BJ (cell line): ENCODE results near the gene DBNDD1. TPM values are rescaled to one million over a fixed set of nuclear protein-coding genes. Genes with fewer than 3 reads are reported as not detected.

ENCODE experiments used
- CTCF ChIA-PET: fragments of 350-600 bp; formaldehyde crosslinking; extraction: SDS; loops from one replicate; lab custom pipeline; 2021; ENCODE audit warnings: antibody characterized with exemption, inconsistent platforms; lab: Yijun Ruan, JAX
- POLR2A ChIA-PET: fragments of 300-600 bp; sonication (Branson Sonifier 250); formaldehyde crosslinking; extraction: SDS; loops from one replicate; lab custom pipeline; 2021; ENCODE audit warnings: antibody characterized with exemption; lab: Charles Lee
- DNase-seq: peaks from one replicate; pipeline ENCODE4 v3.0.0-alpha.2; 2011; ENCODE audit warnings: low read depth
- H3K27me3 ChIP-seq: 2 replicates; pipeline ENCODE4 v1.6.0; 2011; ENCODE audit warnings: low read length; ENCODE audit not compliant: control insufficient read depth, insufficient read depth
- H3K36me3 ChIP-seq: 2 replicates; pipeline ENCODE4 v1.5.1; 2011; ENCODE audit warnings: low read length; ENCODE audit not compliant: control insufficient read depth, insufficient read depth
- H3K4me3 ChIP-seq: 2 replicates; pipeline ENCODE4 v1.5.1; 2011; ENCODE audit warnings: low read depth, mild to moderate bottlenecking, control low read depth, low read length
- CTCF ChIP-seq: IDR thresholded peaks from 2 replicates; pipeline ENCODE4 v1.5.1; 2011; ENCODE audit warnings: low read depth, mild to moderate bottlenecking, control low read depth, inconsistent platforms, low read length, moderate library complexity; ENCODE audit not compliant: insufficient read depth
- polyA plus RNA-seq: library from polyadenylated mRNA; depleted of rRNA; stranded (reverse); fragments of >200 nt; gene quantifications from 2 replicates; pipeline ENCODE4 v1.2.3, GENCODE V29; 2011

The DBNDD1 gene
- polyA plus RNA-seq, 1 experiment = 4.6 TPM

GRCh38 chr16:90034504-90034903 lies 15.2 kb upstream of the DBNDD1 start:
- H3K36me3 ChIP-seq = peaks cover 28% of the 10 kb centered on the region
- DNase-seq = no peak
- ChIA-PET CTCF (no interaction called here), POLR2A (no interaction called here)
- no peaks in the 10 kb centered on the region for H3K27me3 ChIP-seq
- H3K4me3 ChIP-seq = no peak overlapping the region
- no peak for TF ChIP-seq CTCF

GRCh38 chr16:90033387-90033786 lies 14.1 kb upstream of the DBNDD1 start:
- peaks cover 23% of the 10 kb centered on the region for H3K36me3 ChIP-seq
- TF ChIP-seq CTCF = no peak
- H3K27me3 ChIP-seq = no peaks in the 10 kb centered on the region
- H3K4me3 ChIP-seq = no peak overlapping the region
- no peak for DNase-seq
- CTCF ChIA-PET = interaction anchor here (0.9 kb wide), 1 partner anchor 13 kb away, joined by 3 read pairs; no protein-coding TSS in a partner anchor
- POLR2A ChIA-PET = no interaction called here

- POLR2A ChIA-PET = no interaction called here
Observed at GRCh38 chr16:90032674-90033331, 13.5 kb upstream of the DBNDD1 start.

GRCh38 chr16:90031931-90032673 lies 12.8 kb upstream of the DBNDD1 start:
- no peak for TF ChIP-seq CTCF
- Histone ChIP-seq H3K4me3 (no peak overlapping the region), H3K27me3 (no peaks in the 10 kb centered on the region), H3K36me3 (peaks cover 13% of the 10 kb centered on the region)
- ChIA-PET CTCF (interaction anchor here (1.1 kb wide), 1 partner anchor 12 kb away, joined by 4 read pairs; no protein-coding TSS in a partner anchor), POLR2A (no interaction called here)
- DNase-seq = no peak

More at GRCh38 chr16:90032674-90033331, 13.5 kb upstream of the DBNDD1 start:
- H3K4me3 ChIP-seq = no peak overlapping the region
- CTCF ChIA-PET = no interaction called here
- no peaks in the 10 kb centered on the region for H3K27me3 ChIP-seq
- peaks cover 19% of the 10 kb centered on the region for H3K36me3 ChIP-seq
- no peak for DNase-seq
- TF ChIP-seq CTCF = no peak

- H3K27me3 ChIP-seq = no peaks in the 10 kb centered on the region
- POLR2A ChIA-PET = no interaction called here
- TF ChIP-seq CTCF = no peak
- DNase-seq = no peak
- H3K4me3 ChIP-seq = no peak overlapping the region
- H3K36me3 ChIP-seq = peaks cover 9% of the 10 kb centered on the region
- CTCF ChIA-PET = interaction anchor here (0.6 to 1.1 kb wide), 2 partner anchors 11 to 81 kb away, joined by 3 to 4 read pairs; no protein-coding TSS in a partner anchor
Observed at GRCh38 chr16:90031186-90031930, 12.1 kb upstream of the DBNDD1 start.
